Fibroblast of villous mesenchyme (primary cell): ENCODE data around the gene DLGAP5. TPM values are rescaled to one million over a fixed set of nuclear protein-coding genes. Genes with fewer than 3 reads are reported as not detected.

Source experiments
- DNase-seq: peaks from one replicate; pipeline ENCODE4 v3.0.0-alpha.2; 2010; ENCODE audit warnings: low read depth
- H3K4me3 ChIP-seq: 2 replicates; pipeline ENCODE4 v1.5.1; 2011; ENCODE audit warnings: low read depth, mild to moderate bottlenecking, low read length
- CTCF ChIP-seq: IDR thresholded peaks from 2 replicates; pipeline ENCODE4 v1.5.1; 2012; ENCODE audit warnings: low read depth, mild to moderate bottlenecking, low read length; ENCODE audit not compliant: insufficient read depth
- total RNA-seq: library from RNA; depleted of rRNA; stranded (reverse); fragments of >200 nt; gene quantifications from 2 replicates; pipeline ENCODE4 v1.2.3, GENCODE V29; 2012

The DLGAP5 gene
- total RNA-seq, 1 donor: 35.0 TPM

DNA sequence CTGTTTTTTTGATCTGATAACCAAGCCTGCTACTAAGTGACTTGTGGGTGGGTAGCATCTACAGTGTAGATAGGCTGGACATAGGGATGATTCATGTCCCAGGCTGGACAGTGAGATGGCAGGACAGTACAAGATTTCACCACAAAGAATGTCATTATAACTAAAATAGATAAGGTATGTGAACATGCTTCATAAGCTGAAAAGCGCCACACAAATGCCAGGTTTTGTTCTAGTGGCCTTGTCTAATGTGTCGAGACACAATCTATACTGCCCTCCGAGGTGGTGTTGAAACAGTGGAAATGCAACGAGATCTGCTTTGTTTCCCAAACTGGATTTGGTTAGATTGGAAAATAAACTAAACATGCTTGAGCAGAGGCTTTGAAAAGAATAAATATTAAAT lies 58.0 kb downstream of the DLGAP5 start:
- TF ChIP-seq CTCF: no peak
- DNase-seq: no peak
- H3K4me3 ChIP-seq: no peak overlapping the region

DNA sequence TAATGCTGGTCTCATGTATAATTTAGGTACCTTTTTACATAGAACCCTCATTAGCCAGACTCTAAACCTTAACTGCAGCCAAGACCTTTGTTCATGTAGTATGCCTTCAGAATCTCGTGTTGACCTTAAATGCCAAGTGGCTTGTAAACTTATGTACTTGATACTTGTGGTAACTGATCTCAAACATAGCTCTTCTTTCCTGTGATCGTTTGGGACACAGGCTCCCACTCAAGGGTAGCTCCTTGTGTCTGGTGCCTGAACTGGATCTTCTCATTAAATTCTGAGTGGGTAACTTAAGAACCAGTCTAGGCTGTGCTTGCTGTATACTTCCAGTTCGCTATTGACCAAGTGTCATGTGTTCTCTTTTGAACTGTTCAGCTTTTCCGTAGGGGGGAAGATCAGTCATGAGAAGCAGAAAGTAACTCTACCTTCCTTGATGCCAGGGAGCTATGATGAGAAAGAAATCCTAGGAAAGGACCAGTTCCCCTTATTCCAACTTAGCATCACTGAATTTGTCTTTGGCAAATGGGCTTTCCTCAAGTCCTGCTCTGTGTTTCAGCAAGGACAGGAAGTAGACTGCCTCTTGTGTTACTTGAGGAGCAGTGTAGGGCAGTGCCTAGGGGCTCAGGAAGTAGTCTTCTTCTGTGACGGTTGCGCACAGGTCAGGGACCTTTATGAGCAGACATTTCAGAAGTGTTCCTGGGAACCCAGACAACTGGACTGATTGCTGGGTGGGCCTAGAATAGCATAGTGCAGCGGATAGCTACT lies 59.8 kb downstream of the DLGAP5 start:
- TF ChIP-seq CTCF: no peak
- peak overlapping the region; percentile 79 for H3K4me3 ChIP-seq
- DNase-seq: peak; percentile 49

GRCh38 chr14:55130196-55130550 lies 61.2 kb downstream of the DLGAP5 start:
- H3K4me3 ChIP-seq: peak overlapping the region; percentile 79
- DNase-seq: peak; percentile 58
- no peak for TF ChIP-seq CTCF

DNA sequence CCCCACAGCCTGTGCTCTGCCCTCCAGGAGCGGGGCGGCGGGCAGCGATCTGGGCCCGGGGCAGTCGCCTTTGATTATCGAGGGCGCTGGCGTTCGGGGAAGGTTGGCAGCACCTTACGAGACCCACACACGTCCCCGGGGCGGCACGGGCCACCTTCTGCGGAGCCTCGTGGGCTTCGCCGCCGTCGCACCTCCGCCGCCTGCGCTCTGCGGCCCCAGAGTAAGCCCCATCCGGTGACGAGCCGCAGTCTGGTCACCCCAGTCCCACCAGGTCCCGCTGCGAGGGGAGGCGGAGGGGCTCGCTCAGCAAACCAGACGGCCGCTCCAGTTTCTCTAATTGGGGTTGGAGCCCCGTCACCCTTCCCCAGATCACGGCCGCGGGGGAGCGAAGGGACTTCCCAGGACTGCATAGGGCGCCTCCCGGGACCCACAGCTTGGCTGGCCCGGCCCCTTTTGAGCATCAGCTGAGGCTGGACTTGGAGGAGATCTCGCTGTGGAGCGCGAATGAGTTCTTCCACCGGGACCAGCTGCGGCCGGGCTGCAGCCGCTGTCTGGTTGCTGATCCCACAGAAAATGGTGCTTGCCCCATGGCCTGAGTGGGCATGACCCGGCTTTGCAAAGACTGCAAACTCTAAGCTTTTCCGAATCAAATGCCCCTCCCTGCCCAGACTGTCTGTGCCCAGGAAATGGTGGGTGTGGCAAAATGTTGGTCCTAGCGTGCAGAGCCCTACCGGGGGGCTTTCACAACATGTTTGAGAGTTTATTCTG lies 61.8 kb downstream of the DLGAP5 start:
- TF ChIP-seq CTCF: no peak
- peak overlapping the region; percentile 79 for H3K4me3 ChIP-seq
- DNase-seq: peak; percentile 75

- TF ChIP-seq CTCF: no peak
- peak within 1 kb of the TSS; percentile 79 for H3K4me3 ChIP-seq
- DNase-seq: peak; percentile 69
Observed at GRCh38 chr14:55129086-55129427, 62.3 kb downstream of the DLGAP5 start, which contains the start of gene LGALS3. LGALS3 (plus strand) TSS chr14:55129252; CDS start chr14:55137374, 8,122 bp downstream.

DNA sequence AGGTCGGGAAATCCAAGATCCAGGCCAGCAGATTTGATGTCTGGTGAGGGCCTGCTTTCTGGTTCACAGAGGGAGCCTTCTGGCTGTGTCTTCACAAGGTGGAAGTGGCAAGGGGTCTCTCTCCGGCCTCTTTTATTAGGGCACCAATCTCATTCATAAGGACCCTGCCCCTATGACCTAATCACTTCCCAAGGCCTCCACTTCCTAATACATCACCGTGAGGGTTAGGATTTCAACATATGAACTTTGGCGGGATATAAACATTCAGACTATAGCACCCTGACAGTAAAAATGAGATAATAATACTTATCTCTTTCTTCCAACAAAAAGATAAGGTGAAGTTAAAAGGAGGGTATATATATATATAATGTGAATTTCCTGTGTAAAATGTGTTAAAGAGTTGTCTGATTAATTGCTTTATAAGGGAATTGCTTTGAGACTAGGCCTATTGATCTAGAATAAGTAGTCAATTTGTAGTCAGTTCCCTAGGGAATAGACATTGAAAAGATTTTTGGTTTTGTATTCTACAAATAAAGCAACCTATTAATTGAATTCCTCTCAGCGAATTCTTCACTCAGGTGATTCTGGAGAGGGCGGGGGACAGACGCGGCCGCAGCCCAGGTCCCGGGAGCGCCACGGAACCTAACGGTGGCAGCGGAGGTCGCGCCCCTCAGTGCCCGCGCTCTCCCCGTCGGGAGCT lies 62.8 kb downstream of the DLGAP5 start:
- no peak for TF ChIP-seq CTCF
- DNase-seq: no peak
- peak overlapping the region; percentile 79 for H3K4me3 ChIP-seq
